ENCODE measurements around the gene MUC5B. TPM values are rescaled to one million over a fixed set of nuclear protein-coding genes. Genes with fewer than 3 reads are reported as not detected.

MUC5B gene
- total RNA-seq, 4 donors from 2014 or later: not detected

DNA sequence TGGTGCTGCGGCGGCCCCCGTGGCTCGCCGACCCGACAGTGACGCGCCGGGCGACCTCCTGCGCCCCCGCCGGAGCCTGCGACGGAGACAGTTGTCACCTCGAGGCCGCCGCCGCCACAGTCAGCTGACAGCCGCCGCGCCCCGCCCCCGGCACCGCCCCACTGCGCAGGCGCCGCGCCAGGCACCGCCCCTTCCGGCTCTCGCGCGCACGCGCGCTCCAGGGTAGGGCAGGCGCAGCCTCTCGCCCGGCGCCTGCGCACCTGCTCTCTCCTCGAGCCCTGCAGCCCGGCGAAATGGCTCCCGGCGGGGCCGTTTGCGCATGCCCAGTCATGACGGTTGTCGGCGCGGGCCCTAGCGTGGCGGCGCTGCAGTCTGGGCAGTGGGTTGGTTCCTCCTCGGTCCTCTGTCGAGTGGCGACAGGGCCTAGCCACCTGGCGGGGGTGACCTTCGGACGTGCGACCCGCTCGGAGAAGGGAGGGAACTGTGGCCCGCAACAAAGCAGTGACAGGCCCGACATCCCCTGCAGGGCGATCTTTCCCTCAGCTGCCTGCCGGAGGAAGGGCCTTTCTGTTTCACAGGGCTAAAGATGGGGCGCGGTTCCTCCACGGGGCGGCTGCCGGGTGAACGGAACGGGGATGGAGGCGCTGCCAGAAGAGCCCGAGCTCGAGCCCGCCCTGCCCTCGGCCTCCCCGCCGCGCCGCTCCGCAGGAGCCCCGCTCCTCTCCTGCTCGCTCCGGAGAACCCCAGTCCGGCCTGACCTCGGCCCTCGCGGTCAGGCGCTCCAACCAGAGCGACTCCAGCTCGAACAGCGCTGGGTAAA, 86.8 kb downstream of the MUC5B start, which contains the start of gene TOLLIP:
TSS of gene TOLLIP (minus strand) at position 135 of the 820 bp plus-strand sequence. CDS start at position 1, 134 bp downstream.
- peaks cover 21 to 35% of the 10 kb centered on the region in 2 donors for H3K4me1 ChIP-seq
- H3K27me3 ChIP-seq: no peaks in the 10 kb centered on the region
- WGBS, 2 donors: 0 to 5% methylated on average over 3 to 46 of the region's 97 CpGs
- intact Hi-C loops (cut with DNase I): loop anchor here (5.0 kb wide), 1 partner anchor 78 kb away; the partner anchor contains the start of gene BRSK2
- peak; percentile 93 for DNase-seq
- peak in 1 of 2 donors; percentile 91 for TF ChIP-seq POLR2A (IDR thresholded peaks at IDR 0.05)
- TF ChIP-seq, protein P1, sequence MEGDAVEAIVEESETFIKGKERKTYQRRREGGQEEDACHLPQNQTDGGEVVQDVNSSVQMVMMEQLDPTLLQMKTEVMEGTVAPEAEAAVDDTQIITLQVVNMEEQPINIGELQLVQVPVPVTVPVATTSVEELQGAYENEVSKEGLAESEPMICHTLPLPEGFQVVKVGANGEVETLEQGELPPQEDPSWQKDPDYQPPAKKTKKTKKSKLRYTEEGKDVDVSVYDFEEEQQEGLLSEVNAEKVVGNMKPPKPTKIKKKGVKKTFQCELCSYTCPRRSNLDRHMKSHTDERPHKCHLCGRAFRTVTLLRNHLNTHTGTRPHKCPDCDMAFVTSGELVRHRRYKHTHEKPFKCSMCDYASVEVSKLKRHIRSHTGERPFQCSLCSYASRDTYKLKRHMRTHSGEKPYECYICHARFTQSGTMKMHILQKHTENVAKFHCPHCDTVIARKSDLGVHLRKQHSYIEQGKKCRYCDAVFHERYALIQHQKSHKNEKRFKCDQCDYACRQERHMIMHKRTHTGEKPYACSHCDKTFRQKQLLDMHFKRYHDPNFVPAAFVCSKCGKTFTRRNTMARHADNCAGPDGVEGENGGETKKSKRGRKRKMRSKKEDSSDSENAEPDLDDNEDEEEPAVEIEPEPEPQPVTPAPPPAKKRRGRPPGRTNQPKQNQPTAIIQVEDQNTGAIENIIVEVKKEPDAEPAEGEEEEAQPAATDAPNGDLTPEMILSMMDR (IDR thresholded peaks at IDR 0.05): peak in 2 of 6 experiments; percentile 17 to 25
- H3K4me3 ChIP-seq (replicated peaks in 1 of 3): peak within 1 kb of the TSS; percentile 79 to 93 (median 85)
- no peaks in the 10 kb centered on the region for H3K9me3 ChIP-seq
- no peaks in the 10 kb centered on the region for H3K36me3 ChIP-seq
- peak within 1 kb of the TSS; percentile 81 to 90 (median 86) for H3K27ac ChIP-seq

DNA sequence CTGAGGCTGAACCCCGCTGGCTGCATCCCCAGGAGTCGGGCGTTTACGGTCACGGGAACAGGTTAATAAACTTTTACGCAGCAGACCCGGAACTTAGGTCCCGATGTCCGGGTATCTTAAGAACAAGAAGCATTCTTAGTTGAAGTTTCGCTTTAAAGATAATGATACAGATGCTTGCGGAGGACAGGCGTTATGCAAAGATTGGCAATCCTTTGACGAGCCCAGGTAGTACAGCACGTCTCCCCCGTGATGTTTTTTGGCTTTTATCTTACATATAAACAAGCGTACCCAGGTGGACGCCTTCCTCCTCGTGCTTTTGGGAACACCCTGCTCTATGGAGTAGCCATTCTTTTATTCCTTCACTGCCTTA, 87.4 kb downstream of the MUC5B start:
- no peaks in the 10 kb centered on the region for H3K36me3 ChIP-seq
- H3K9me3 ChIP-seq: no peaks in the 10 kb centered on the region
- no peak for DNase-seq
- peak overlapping the region in 2 of 3 donors; percentile 79 to 85 for H3K4me3 ChIP-seq (replicated peaks in 1 of 3)
- peak overlapping the region; percentile 81 to 90 (median 86) for H3K27ac ChIP-seq
- peaks cover 21 to 31% of the 10 kb centered on the region in 2 donors for H3K4me1 ChIP-seq
- intact Hi-C loops (cut with DNase I): no loop called here
- TF ChIP-seq POLR2A (IDR thresholded peaks at IDR 0.05): no peak
- TF ChIP-seq, protein P1 (IDR thresholded peaks at IDR 0.05): no peak
- H3K27me3 ChIP-seq: no peaks in the 10 kb centered on the region
- WGBS, 2 donors: 77 to 80% methylated on average over 18 of the region's 18 CpGs

DNA sequence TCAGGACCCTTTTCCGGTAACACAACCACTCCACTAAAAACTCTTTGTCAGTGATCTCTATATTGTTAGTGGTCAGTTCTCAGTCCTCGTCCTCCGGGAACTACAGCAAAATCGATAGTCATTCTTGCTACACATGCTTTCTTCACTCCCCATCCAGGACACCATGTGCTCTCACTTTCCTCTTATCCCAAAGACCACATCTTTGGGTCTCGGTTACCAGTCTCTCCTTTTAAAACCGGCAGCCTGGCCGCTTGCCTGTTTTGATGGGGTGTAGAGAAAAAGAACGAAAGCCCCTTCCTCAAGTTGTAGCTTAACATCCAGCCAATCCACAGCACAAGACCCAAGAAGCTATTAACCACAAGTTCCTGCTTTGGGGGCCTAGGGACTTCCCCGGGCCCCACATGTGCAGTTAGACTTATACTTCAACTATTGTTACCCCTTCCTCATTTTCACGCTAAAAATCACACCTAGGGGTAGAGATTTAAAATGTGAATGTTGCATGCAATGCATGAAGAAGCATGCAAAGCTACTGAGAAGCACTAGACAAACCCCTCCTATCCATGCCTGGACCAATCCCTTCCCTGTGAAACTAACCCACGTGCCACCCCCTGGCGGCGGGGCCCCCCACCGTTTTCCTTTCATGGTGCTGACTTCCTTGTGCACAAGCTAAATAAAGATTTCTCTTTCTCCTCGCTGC, 88.1 kb downstream of the MUC5B start:
- Histone ChIP-seq H3K9me3 (no peaks in the 10 kb centered on the region), H3K36me3 (no peaks in the 10 kb centered on the region), H3K27me3 (no peaks in the 10 kb centered on the region), H3K4me1 (peaks cover 21 to 31% of the 10 kb centered on the region in 2 donors), H3K4me3 (replicated peaks in 1 of 3) (no peak overlapping the region), H3K27ac (no peak overlapping the region)
- no peak for DNase-seq
- WGBS, 2 donors: 86 to 90% methylated on average over 15 of the region's 15 CpGs
- no peak for TF ChIP-seq POLR2A (IDR thresholded peaks at IDR 0.05)
- intact Hi-C loops (cut with DNase I): no loop called here

Small RNAs within 50 kb of the gene (microRNA-seq; reads per million reads assigned to microRNA genes)
- not detected for gene MIR6744

Small RNAs within 50 kb of the gene (small RNA-seq; reads per million reads assigned to genes)
- gene MIR6744: not detected

Other genes with a start within 250 kb of the MUC5B start
- gene MUC6, start 186.3 kb upstream of the MUC5B start, total RNA-seq: not detected
- not detected for gene MUC2, start 148.2 kb upstream of the MUC5B start, total RNA-seq
- not detected for gene MUC5AC, start 65.1 kb upstream of the MUC5B start, total RNA-seq
- gene TOLLIP, start 86.6 kb downstream of the MUC5B start, total RNA-seq: 10 to 100 TPM; 37.1 to 74.4 (median 65.7) TPM
- gene BRSK2, start 166.9 kb downstream of the MUC5B start, total RNA-seq: 1 to 10 TPM in 2 of 4 donors, under 1 TPM in 2; 0.34 to 2.2 (median 0.81) TPM